Measurements from ENCODE around the gene P2RX4.

GRCh38 chr12:121233628-121234020 is 23.7 kb downstream of the P2RX4 start:
- TF ChIP-seq CTCF (conservative IDR thresholded peaks at IDR 0.05; ENCODE audit: low read length), result no peak
- no peak for TF ChIP-seq EZH2phosphoT487 (IDR thresholded peaks at IDR 0.05; ENCODE audit: borderline replicate concordance, low read depth, low read length)
